ENCODE data around the gene SAT1. TPM values are rescaled to one million over a fixed set of nuclear protein-coding genes. Genes with fewer than 3 reads are reported as not detected.

Gene SAT1
- total RNA-seq, 4 donors from 2014 or later, result 183 to 212 (median 195) TPM

DNA sequence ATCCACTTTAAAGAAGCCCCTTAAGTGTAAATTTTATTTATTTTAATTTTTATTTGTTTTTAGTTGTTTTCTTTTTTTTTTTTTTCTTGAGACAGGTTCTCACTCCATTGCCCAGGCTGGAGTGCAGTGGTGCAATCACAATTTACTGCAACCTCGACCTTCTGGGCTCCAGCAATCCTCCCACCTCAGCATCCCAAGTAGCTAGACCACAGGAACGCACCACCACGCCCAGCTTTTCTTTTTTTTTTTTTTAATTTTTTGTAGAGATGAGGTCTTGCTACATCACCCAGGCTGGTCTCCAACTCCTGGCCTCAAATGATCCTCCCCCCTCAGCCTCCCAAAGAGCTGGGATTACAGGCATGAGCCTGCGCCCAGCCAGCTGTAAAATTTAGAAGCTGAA lies 6.0 kb downstream of the SAT1 start:
- WGBS, 2 donors, result 72 to 77% methylated on average over 4 of the region's 4 CpGs

GRCh38 chrX:23789386-23790154 lies 6.6 kb downstream of the SAT1 start:
- no peak overlapping the region for H3K4me3 ChIP-seq (ENCODE audit: low read depth, poor library complexity, severe bottlenecking)
- intact Hi-C loops (cut with DNase I; ENCODE audit: low total_unique reads), result no loop called here
- 84 to 94% methylated on average over 5 to 8 of the region's 8 CpGs for WGBS, 2 donors
- no peak for DNase-seq (ENCODE audit: low spot score in 2 of 2)
- no peak for TF ChIP-seq CTCF (IDR thresholded peaks at IDR 0.05)
- TF ChIP-seq POLR2A (IDR thresholded peaks at IDR 0.05), result no peak

More for the DNA sequence above, 6.0 kb downstream of the SAT1 start:
- no peak overlapping the region for H3K4me3 ChIP-seq (ENCODE audit: low read depth, poor library complexity, severe bottlenecking)
- TF ChIP-seq POLR2A (IDR thresholded peaks at IDR 0.05) (no peak), CTCF (IDR thresholded peaks at IDR 0.05) (no peak)
- intact Hi-C loops (cut with DNase I; ENCODE audit: low total_unique reads), result no loop called here
- no peak for DNase-seq (ENCODE audit: low spot score in 2 of 2)

- intact Hi-C loops (cut with DNase I; ENCODE audit: low total_unique reads), result no loop called here
- WGBS, 2 donors, result 98% methylated on average over 11 of the region's 11 CpGs
- no peak for DNase-seq (ENCODE audit: low spot score in 2 of 2)
- TF ChIP-seq POLR2A (IDR thresholded peaks at IDR 0.05) (no peak), CTCF (IDR thresholded peaks at IDR 0.05) (no peak)
- H3K4me3 ChIP-seq (ENCODE audit: low read depth, poor library complexity, severe bottlenecking), result no peak overlapping the region
These were observed 7.2 kb downstream of the SAT1 start for GRCh38 chrX:23790155-23790497.

DNA sequence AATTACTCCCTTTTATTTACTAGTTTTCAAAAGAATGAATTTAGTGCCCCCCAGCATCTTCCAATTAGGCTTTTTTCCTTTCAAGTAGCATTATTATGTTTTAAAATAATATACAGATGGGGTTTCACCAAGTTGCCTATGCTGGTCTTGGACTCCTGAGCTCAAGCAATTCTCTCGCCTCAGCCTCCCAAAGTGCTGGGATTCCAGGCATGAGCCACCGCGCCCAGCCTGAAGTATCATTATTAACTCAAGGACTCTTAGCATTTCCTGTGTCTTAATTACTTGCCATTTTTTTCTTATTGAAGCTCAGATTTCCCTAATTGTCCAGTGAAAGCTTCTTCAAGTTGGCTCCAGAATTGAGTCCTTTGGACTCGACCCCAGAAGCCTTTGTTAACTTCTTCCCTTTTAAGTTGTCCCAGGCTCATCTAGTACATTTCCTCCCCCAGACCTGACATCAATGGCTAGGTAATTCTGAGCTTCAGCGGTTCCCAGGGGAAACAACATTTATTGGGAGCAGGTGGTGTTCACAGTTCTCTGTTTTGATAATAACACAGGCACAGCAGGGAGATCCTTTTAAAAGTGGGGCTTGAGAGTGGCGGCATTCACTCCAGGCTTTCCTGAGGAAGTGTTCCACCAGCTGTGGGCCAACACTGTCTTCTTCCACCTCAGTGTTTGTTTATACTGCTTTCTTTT lies 10.0 kb downstream of the SAT1 start:
- WGBS, 2 donors, result 64 to 70% methylated on average over 6 of the region's 6 CpGs
- intact Hi-C loops (cut with DNase I; ENCODE audit: low total_unique reads), result no loop called here
- no peak for DNase-seq (ENCODE audit: low spot score in 2 of 2)
- TF ChIP-seq POLR2A (IDR thresholded peaks at IDR 0.05), result no peak
- no peak for TF ChIP-seq CTCF (IDR thresholded peaks at IDR 0.05)
- H3K4me3 ChIP-seq (ENCODE audit: low read depth, poor library complexity, severe bottlenecking), result no peak overlapping the region

- no peak for TF ChIP-seq POLR2A (IDR thresholded peaks at IDR 0.05)
- TF ChIP-seq CTCF (IDR thresholded peaks at IDR 0.05), result no peak
- no peak overlapping the region for H3K4me3 ChIP-seq (ENCODE audit: low read depth, poor library complexity, severe bottlenecking)
- 67 to 76% methylated on average over 8 of the region's 8 CpGs for WGBS, 2 donors
- intact Hi-C loops (cut with DNase I; ENCODE audit: low total_unique reads), result no loop called here
- no peak for DNase-seq (ENCODE audit: low spot score in 2 of 2)
These were observed 12.2 kb downstream of the SAT1 start for GRCh38 chrX:23795221-23795620.
